AG04449 (cell line): ENCODE measurements around the gene ARAP2.

Source experiments
- CTCF ChIA-PET: fragments of 350-600 bp; formaldehyde crosslinking; extraction: SDS; loops from one replicate; lab custom pipeline; 2021; ENCODE audit warnings: antibody characterized with exemption; lab: Yijun Ruan, JAX
- POLR2A ChIA-PET: fragments of 400-600, 350-600 bp; formaldehyde crosslinking; extraction: SDS; loops from one replicate; lab custom pipeline; 2020; ENCODE audit warnings: antibody characterized with exemption, inconsistent platforms; lab: Yijun Ruan, JAX
- DNase-seq: peaks from one replicate; pipeline ENCODE4 v3.0.0-alpha.2; 2010; ENCODE audit warnings: low read depth, low spot score
- H3K4me3 ChIP-seq: 2 replicates; pipeline ENCODE4 v1.5.1; 2011; ENCODE audit warnings: low read depth, mild to moderate bottlenecking, control low read depth, low read length
- TF ChIP-seq, protein P1 (sequence below): IDR thresholded peaks from one replicate; pipeline ENCODE4 v1.5.1; 2011; ENCODE audit warnings: mild to moderate bottlenecking, moderate library complexity, low read length, control low read depth, inconsistent platforms; ENCODE audit not compliant: insufficient read depth; ENCODE audit errors: missing control alignments

The ARAP2 gene

DNA sequence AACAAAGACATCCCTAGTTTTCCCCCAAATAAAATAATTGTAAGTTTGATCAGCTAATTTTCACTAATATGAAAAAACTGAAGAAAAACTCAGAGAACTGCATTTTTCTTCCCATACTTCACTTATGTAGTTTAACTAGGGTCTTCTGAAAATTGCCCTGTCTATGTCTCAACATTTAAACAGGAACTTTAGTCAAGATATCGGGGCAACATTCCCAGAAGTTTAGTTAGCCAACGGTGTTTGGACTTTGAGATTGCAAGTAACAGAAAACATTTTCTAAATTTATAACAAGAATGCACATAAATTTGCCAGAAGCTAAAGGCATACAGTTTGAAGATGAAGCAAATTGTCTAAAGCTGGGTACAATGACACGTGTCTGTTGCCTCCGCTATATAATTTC is 201.1 kb downstream of the ARAP2 start:
- DNase-seq = no peak
- POLR2A ChIA-PET = no interaction called here
- CTCF ChIA-PET = no interaction called here
- no peak overlapping the region for H3K4me3 ChIP-seq
- TF ChIP-seq, protein P1, sequence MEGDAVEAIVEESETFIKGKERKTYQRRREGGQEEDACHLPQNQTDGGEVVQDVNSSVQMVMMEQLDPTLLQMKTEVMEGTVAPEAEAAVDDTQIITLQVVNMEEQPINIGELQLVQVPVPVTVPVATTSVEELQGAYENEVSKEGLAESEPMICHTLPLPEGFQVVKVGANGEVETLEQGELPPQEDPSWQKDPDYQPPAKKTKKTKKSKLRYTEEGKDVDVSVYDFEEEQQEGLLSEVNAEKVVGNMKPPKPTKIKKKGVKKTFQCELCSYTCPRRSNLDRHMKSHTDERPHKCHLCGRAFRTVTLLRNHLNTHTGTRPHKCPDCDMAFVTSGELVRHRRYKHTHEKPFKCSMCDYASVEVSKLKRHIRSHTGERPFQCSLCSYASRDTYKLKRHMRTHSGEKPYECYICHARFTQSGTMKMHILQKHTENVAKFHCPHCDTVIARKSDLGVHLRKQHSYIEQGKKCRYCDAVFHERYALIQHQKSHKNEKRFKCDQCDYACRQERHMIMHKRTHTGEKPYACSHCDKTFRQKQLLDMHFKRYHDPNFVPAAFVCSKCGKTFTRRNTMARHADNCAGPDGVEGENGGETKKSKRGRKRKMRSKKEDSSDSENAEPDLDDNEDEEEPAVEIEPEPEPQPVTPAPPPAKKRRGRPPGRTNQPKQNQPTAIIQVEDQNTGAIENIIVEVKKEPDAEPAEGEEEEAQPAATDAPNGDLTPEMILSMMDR = no peak

- ChIA-PET POLR2A (no interaction called here), CTCF (no interaction called here)
- TF ChIP-seq, protein P1 = no peak
- H3K4me3 ChIP-seq = no peak overlapping the region
- no peak for DNase-seq
These were observed 202.0 kb downstream of the ARAP2 start for GRCh38 chr4:36042122-36042970.

DNA sequence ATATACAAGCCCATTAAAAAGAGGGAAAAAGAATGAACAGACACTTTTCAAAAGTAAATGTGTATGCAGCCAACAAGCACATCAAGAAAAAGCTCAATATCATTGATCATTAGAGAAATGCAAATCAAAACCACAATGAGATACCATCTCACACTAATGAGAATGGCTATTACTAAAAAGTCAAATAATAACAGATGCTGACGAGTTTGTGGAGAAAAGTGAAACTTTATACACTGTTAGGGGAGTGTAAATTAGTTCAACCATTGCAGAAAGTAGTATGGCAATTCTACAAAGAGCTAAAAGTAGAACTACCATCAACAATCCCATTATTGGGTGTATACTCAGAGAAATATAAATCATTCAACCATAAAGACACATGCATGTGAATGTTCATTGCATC is 203.0 kb downstream of the ARAP2 start:
- POLR2A ChIA-PET = no interaction called here
- H3K4me3 ChIP-seq = no peak overlapping the region
- TF ChIP-seq, protein P1 = no peak
- DNase-seq = no peak
- CTCF ChIA-PET = no interaction called here

DNA sequence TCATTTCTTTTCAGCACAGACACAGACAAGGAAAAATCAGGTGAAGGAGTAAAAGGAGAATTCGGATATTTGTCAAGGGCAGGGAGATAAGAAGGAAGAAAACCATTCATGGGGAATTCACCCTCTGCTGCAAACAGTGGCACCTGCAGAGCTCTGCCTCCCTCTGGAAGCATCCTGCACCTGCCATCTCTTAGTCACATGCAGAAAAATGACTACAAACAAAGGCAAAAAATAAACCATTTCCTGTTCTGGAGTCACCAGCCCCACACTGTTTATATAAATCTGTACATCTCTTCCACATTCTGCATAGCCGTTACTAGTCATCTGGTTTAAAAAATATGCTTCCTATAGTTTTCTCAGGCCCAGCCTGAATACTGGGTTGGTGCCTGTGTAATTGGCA is 205.3 kb downstream of the ARAP2 start:
- CTCF ChIA-PET = no interaction called here

GRCh38 chr4:36038491-36038890 is 205.8 kb downstream of the ARAP2 start:
- ChIA-PET CTCF (no interaction called here), POLR2A (no interaction called here)
- no peak for DNase-seq
- no peak overlapping the region for H3K4me3 ChIP-seq
- TF ChIP-seq, protein P1 = no peak

More for the DNA sequence above, 205.3 kb downstream of the ARAP2 start:
- no peak overlapping the region for H3K4me3 ChIP-seq
- POLR2A ChIA-PET = no interaction called here
- TF ChIP-seq, protein P1 = no peak
- no peak for DNase-seq

DNA sequence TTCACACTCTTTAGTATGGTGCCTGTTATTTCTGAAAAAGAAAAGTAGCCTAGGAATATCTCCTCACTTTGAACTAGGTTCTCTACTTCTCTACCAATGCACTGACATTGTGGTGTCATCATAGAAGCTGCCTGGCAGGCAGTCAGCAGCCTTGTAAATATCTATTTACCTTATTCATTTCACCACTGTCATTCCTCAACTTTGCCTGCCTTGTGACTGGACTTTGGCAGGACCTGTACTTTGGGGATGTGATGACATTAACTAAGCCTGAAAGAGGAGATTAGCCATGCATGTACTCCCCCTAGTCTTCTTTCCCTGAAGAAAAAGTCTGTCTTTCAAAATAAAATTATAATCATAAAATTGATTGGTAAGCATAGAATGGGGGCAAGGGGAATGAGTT is 207.2 kb downstream of the ARAP2 start:
- TF ChIP-seq, protein P1 = no peak
- POLR2A ChIA-PET = no interaction called here
- DNase-seq = no peak
- CTCF ChIA-PET = no interaction called here
- no peak overlapping the region for H3K4me3 ChIP-seq
